Stimulated activated CD4-positive, alpha-beta T cell treated with anti-CD3 and anti-CD28 coated beads, Interleukin-1b, Interleukin-23, amount 100 ng/mL, for 1 hour (primary cell): Measurements from ENCODE around the gene CMTM6.
"Not testable (repeated sequence)": the region's sequence is repeated elsewhere in the genome, so short reads cannot be mapped to it uniquely, and the experiment has no call there.

Source experiments
- DNase-seq, 2 donors: peaks; one replicate each; pipeline ENCODE4 v3.0.0-alpha.2; 2020; ENCODE audit warnings: low read depth in 2 of 2

The CMTM6 gene

DNA sequence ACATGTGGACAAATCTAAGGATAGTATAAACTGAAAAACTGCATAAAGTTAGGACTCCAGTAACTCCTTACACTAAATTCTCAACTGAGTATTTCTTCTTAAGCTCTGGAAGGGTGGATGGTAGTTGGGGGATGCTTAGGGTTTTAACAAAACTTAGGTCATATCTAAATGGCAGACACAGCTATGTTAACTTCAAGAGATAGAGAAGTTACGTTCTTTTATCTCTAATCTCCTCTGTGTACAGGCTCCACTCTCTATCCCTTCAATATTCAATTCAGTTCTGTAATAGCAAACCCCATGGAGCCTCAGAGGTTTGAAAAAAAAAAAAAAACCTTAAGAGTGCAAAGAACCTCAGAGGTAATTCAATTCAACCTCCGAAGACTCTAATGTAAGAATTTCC lies 3.1 kb downstream of the CMTM6 start:
- no peak for DNase-seq

DNA sequence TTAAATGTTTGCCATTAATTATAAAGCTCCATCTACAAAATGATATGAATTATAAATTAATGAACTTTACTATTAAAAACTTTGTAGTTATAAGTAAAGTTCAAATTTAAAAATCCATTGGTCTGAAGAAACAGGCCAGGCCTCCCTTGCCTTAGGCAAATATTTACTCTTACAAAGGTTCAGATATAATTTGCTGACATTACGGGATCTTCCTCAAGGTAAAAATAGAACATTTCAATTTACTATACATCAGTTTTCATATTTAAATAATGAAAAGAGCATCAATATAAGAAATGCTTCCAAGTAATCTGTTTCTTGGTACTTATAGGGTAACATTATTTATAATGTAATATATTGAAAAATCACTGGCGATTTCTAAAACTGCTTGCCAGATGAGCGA lies 3.7 kb downstream of the CMTM6 start:
- DNase-seq, result no peak

DNA sequence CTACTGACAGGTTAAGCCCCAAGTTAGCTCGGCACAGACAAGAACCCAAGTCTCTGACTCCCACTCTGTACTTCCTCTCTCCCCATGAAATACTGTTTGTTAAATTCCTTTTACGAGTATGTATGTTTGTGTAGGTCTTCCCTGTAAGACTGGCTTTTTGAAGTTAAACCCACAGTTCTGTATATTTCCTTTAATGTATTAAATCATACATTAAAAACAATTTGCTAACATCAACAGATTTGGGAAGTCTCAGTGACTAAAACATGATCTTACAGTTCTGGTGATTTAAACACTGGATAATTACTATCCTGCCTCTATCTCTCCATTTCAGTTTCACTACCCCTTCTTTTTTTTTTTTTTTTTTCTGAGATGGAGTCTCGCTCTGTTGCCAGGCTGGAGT lies 4.4 kb downstream of the CMTM6 start:
- no peak for DNase-seq

DNA sequence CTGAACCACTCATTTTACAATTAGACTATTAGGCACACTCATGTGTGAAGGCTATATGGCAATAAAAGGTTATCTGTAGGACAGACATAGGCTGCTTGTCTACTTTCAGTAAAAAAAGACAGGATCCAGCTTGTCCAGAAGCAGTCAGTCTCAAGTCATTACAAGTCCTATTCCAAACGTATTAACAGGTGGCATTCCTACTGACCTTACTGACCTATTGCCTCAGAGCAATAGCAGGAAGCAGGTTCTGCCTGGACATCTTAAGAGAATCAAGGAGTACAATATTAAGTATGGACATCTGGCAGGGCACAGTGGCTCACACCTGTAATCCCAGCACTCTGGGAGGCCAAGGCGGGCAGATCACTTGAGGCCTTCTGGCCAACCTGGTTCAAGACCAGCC lies 7.0 kb downstream of the CMTM6 start:
- DNase-seq, result no peak

DNA sequence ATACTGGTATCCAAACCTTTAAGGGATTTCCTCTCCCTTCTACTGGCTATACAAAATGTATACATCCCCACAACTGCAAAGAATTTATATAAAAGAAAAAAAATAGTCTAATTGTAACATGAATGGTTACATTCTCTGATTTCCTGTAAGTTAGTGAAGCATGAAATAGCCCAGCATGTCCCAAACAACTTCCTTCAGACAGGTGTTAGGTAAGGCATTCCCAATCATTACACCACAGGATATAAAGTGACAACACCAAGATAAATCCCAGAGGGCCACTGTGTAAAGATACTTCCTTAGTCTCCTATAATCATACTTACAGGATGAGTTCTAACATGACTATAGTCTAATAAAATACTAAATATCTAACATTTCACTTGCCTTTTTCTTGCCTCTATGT lies 7.6 kb downstream of the CMTM6 start:
- no peak for DNase-seq

DNA sequence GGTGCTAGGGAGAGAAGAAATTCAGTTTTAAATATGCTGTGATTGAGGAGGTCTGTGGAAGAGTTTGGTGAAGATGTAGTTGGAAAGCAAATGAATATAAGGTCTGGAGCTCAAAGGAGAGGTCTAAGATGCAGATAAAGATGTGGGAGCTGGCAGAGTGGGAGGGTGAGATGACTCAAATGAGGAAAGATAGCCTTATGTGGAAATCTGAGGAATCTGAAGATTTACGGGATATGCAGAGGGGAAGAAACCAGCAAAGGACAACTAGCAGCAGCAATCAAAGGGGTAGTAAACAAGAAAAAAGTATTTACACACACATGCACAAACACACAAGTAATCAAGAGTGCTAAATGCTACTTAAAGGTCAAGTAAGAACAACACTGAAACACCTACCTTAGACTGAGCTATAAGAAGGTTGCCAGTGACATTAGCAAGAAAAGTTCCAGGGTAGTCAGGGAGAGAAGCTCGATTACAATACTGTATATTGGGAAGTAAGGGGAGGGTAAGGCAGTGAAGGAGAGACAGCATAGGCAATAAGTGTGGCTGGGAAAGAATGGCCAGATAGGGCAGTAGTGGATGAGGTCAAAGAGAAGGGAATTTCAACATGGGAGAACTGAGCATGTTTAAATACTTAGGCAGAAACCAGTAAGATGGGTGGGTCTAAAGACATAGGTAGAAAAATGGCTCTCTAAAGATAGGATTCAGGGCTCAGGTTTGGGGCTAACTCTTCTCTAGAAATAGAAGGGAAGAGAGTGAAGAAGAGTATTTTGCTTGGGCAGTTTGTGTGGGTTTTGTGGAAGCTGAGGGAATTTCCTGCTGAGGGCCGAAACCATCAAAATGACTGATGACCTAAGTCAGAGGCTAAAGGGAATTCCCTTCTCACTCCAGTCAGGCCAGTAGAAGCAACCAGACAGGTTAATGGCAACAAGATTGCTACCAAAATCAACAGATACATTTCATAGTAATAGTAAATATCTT lies 8.9 kb downstream of the CMTM6 start:
- no peak for DNase-seq

DNA sequence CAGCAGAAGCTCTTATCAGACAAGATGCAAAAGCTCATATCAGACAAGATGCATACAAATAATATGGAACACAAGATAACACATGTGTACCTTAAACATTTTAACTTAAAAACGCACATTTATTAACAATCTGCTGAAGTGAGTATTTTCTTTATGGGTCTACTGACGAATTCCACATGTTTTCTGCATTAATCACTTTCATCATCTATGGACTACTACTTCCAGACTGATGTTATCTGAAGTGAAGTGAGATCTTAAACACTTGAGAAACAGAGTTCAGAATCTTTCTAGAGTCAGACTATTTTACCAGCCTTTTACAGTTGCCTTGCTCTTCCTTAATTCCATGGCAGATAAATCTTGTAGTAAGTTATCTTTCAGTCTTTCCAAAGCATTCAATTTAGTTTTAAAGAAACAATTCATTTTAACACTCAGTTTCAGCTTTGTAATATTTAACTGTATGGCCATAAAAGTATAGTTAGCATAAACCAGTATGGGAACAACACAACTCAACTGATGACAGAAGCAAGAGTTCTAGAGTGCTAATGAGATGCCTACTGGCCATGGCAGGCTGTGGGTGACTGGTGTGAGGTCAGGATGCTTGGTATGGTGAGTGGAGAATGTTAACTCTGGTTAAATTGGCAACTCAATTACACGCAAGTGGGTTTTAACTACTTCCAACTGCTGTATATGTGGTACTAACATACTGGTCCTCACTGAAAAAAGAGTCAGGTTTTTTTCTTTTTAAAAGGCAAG lies 9.8 kb downstream of the CMTM6 start:
- DNase-seq, result no peak

DNA sequence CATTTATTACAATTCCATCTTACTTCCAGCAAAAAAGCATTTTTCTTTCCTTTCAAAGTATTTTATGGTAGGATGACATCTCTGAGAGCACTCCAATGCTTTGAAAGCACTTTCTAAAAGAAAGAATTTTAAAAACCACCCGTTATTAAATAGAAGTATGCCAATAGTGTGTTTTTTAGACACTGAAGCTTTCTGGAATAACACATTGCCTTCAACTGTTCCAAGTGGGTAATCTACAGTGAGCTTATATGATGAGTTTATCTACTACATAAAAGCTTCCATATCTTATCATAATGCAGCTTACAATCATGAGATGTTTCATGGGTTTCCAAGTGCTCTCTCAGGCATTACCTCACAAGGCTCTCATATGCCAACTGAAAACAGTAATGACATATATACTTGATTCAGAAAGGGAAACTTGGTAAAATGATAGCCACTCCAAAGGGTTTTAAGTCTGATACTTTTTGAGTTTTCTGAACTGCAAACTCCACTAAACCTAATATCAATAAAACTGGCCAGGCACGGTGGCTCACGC lies 14.1 kb downstream of the CMTM6 start:
- no peak for DNase-seq

DNA sequence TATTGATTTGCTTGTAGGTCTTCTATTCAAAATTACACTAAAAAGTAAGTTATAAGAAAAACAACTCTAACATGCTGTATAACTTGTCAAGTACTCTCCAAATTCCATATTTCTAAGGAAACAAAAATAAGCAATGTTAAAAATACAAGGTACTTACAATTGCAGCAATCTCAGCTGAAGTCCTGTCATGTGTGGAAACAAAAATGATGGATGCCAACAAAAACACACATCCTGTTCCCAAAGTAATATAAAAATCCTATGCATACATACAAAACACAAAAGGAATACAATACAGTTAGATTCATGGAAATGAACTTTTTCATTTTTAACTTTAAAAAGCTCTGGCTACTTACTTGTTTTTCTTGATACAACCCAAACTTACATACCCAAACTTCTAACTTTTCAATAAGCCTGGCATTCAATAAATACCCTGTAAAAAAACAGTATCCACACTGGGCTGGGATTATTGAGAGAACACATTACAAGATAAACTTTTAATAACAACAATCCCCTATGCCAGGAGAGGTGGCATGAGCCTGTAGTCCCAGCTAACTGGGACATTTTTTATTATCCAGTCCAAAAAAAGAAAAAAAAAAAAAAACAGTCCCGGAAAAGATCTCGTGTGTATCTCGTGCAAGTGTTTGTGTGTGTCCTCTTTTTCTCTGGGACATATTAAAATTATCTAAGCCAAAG lies 14.7 kb downstream of the CMTM6 start:
- no peak for DNase-seq

DNA sequence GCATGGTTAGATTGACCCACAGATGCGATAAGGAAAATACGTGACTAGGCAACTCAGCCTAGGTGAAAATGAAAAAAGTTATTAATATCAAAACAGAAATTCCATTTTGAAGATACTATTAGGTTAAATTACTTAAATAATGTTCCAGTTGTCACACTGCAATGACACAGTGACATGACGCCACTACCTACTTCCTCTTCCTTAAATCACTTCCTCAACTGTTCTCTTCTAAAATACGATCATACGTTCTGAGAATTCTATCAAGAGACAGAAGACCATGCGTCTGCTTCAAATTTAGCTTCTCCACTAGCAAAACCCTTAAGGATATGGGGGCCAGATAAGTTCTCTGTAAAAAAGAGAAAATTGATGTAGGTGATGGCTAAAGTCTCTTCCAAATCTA lies 18.2 kb downstream of the CMTM6 start:
- no peak for DNase-seq

DNA sequence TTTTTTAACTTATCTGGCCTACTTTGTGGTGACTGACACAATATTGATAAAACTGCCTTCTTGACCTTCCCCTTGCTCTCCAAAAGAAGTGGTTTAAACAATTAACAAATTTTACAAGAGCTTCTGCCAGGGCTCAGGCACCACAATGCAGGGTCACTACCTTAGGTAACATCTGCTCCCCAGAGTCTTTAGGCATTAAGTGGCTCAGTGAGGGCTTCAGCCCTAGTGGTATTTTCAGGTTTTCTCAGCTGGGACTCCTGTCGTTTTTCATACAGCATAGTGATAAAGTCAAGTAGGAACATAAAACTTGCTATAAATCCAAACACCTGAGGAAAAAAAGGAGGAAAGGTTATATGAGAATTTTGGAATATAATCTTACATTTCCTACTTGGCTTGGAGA lies 18.9 kb downstream of the CMTM6 start:
- no peak for DNase-seq

DNA sequence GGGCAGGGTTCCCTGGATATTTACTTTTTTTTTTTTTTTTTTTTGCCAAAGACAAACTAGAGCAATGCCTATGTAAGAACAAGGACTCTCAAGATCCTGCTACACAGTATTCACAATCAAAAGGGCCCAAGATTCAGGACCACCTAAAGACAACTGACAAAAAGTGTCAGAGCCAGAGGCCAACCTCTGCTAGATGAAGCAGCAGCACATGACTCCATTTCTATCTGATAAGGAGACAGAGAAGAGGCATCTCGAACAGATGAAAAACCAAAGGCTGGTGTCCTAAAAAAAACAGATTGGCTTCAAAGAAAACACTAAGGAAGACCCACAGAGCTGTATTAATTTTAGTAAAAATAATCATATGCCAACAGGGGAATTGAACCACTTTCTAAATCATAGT lies 20.0 kb downstream of the CMTM6 start:
- no peak for DNase-seq

DNA sequence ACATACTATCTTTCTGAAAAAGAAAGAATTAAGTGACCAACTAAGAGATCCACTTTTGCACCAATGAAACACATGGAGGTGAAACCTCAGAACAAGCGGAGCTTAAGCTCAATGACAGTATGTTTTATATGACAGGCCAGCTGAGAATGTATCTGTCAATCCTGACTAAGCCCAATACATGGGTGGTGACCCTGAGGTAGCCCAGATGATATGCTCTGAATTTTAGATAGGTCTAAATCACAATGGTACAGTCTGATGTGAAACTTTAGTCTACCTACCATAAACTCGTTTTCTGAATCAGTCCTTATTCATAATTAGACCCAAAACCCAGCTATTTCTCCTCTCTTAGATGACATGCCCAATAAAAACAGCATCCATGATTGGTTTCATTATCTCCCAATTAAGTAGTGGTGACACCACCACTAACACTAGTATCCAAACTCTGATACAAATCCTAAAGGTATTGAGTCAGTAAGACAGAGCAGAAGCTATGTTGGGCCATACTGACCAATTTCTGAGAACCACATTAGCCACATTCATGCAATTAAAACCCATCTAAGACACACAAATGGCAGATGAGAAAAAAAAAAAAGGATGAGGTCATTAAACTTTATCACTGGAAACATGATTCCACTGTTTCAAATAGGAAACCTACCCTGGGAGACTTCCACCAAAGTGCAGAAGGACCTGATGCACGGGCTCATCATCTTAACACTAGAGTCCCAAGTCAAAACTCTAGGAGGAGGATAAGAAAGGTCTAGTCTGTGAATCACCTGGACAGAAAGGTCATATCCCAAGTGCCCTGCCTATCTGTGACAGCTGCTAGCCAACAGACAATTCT lies 20.6 kb downstream of the CMTM6 start:
- no peak for DNase-seq

DNA sequence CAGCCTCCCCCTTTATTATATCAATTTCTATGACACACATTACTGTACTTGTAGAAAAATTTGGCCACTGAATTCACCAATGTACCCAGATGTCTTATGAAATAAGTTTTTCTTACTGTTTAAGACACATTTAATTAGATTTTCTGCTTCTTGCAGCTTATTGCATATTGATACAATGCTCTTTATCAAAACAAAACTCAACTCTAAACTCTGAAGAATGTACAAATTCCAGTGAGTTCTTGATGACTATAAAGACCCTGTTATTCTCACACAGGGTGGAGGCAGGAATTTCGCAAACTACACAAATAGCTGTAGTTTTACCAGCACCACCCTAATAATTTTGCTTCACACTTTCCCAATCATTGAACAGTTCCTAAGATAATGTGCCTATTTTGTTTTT lies 22.0 kb downstream of the CMTM6 start:
- DNase-seq, result no peak

DNA sequence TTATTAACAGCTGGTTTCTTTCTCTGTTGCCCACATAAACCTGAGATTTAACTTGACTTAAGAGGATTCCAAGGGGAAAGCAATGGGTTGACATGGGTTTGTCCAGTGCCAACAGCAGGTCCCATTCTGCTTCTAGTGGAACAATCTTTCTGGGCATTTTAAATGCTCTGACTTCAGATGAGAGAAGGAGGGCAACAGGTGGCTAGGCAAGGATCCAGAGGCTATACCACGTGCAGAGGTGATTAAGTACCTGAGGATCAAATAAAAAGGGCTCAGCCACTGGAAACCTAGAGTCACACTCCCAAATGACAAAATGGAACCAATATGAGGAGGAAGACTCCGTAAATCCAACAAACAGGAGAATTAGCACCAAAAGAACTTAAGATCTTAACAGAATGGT lies 28.5 kb downstream of the CMTM6 start:
- no peak for DNase-seq

DNA sequence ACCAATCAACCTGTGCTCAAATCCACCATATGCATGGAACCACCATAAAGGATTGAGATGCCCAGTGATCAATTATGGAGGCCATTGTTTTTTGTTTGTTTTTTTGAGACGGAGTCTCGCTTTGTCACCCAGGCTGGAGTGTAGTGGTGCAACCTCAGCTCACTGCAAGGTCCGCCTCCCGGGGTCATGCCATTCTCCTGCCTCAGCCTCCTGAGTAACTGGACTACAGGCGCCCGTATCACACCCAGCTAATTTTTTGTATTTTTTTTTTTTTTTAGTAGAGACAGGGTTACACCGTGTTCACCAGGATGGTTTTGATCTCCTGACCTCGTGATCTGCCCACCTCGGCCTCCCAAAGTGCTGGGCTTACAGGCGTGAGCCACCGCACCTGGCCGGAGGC lies 30.5 kb downstream of the CMTM6 start:
- not testable (repeated sequence) for DNase-seq

DNA sequence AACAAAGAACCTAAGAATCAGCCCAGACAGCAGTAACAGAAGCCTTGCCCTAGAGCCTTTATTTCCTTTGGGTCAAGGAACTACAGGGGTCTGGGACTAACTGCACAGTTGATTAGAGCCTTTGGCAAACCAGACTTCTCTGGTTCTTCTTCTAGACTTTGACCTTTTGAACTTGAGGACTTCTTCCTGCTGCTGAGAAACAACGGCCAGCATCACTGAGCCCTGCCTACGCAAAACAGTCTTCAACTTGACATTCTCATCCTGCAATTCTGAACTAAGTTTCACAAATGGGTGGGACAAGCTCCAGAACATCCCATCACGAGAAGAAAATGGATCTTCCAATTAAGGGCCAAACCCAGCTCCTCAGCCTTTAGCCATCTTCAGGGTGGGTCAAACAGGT lies 31.4 kb downstream of the CMTM6 start:
- DNase-seq, result no peak

DNA sequence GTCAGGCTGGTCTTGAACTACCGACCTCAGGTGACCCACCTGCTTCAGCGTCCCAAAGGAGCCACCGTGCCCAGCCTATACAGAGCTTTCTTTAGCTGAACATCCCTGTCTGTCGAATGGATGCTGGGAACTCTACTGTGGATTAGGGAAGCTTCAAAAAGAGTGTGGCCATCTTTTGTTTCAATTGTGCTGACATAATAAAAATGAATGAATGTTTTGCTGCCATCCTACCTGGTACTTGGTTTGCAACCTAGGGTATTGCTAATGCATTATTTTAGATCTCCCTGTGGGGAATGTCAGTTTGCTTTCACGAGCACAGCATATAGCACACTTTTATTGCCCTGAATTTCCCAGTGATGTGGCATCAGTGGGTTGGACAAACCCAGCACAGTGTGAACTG lies 32.3 kb downstream of the CMTM6 start:
- no peak for DNase-seq

DNA sequence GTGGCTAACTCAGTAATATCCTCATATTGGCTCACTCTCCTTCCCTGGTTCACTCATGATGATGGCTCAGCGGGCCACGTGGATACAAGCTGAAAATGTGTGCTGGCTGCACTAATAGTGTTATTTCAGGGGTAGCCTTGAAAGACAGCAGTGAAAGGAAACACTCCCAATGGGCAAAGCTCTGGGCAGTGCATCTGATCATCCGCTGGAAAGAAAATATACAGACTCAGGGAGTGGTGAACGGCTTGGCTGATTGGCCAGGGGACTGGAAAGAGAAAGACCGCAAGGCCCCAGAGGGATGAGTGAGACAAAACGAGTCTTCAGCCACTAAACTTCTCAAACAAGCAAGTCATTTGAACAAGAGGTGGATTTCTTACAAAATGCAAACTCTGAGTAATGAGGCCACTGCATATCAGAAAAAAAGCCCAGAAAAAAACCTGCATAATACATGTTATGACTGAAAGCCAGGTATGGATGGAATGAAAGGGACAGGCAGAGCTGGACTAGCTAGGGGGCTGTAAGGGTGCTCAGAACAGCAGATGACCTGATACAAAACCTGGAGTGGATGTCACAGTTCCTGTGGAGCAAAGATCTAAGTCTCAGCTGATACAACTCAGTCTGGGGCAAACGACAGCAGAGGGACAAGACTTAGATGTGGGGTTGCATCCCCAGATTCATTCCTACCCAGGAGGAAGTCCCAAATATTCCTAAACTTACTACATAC lies 33.3 kb downstream of the CMTM6 start:
- DNase-seq, result no peak

DNA sequence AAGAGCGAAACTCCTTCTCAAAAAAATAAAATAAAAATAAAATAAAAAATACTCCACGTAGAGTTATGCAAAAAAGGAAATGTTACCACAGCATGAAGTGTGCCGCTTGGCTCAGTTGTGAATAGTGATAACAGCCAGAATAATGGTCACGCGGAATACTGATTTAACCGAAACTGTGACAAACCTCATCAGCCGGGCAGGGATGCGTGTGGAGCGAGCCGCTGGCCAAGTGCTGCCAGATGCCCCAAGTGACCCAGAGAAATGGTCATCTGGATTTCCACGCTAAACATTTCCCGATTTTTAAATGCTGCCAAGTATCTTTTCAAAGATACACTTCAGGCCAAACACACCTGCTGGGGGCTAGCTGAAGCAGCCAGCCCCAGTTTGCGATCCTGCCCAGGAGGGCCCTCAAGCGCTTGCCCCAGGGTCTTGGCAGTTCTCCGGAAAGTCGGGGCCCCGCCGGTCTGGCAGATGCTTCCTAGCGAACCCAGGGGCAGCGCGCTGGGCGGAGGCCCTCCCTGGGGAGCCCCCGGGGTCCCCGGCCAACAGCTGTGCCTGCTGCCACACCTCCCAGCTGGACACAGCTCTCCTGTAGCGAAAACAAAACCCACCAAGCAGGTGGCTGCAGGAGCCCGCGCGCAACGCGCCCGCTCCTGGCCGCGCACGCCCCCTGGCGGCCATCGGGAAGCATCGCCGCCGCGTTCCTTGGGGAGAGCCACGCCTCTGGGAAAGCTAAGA lies 35.1 kb downstream of the CMTM6 start:
- DNase-seq, result peak; percentile 37 to 69
